HCT116 (cell line): Measurements from ENCODE around the gene ST14. TPM values are rescaled to one million over a fixed set of nuclear protein-coding genes. Genes with fewer than 3 reads are reported as not detected.

Experiments
- ATAC-seq: fragments of 200-7000 bp; cut with Tn5 transposase; 2 replicates; pipeline ENCODE4 v1.9.1; 2020; ENCODE audit warnings: mild to moderate bottlenecking, moderate library complexity
- BruUV-seq: library from RNA; stranded (reverse); fragments of 400-500 nt; replicated peaks from 2 replicates; lab custom pipeline; 2021; lab: Mats Ljungman, UMichigan
- CTCF ChIA-PET: fragments of 300-600 bp; sonication (Branson Sonifier 250); formaldehyde crosslinking; loops from one replicate; lab custom pipeline; 2021; ENCODE audit warnings: antibody characterized with exemption; lab: Charles Lee
- POLR2A ChIA-PET: fragments of 300-600, 350-600 bp; sonication (Branson Sonifier 250); formaldehyde crosslinking; loops from one replicate; lab custom pipeline; 2021; ENCODE audit warnings: antibody characterized with exemption; lab: Charles Lee
- RAD21 ChIA-PET, 2 experiments: fragments of 300-600 bp; sonication (Branson Sonifier 250); formaldehyde crosslinking; loops; one replicate each; lab custom pipeline; 2023; ENCODE audit warnings: low total read pairs in 2 of 2; ENCODE audit not compliant: uncharacterized antibody in 2 of 2, unreplicated experiment in 2 of 2, low non-redundant PET in 1 of 2; lab: Charles Lee
- DNase-seq: peaks from one replicate; pipeline ENCODE4 v3.0.0-alpha.2; 2010; ENCODE audit warnings: low read depth, low spot score
- H2AFZ ChIP-seq: fragments of 200-600 bp; shearing (Covaris generic), sonication (generic); 2 replicates; pipeline ENCODE4 v1.6.1; 2017; ENCODE audit warnings: low read depth, mixed run types, mixed read lengths, antibody characterized with exemption, low read length; ENCODE audit not compliant: poor library complexity, severe bottlenecking
- H3K27ac ChIP-seq: 2 replicates; pipeline ENCODE4 v1.5.1; 2012; ENCODE audit warnings: low read depth, low read length
- H3K27me3 ChIP-seq: fragments of 200-600 bp; sonication (generic); 2 replicates; pipeline ENCODE4 v1.6.1; 2016; ENCODE audit warnings: mixed run types, low read length, mixed read lengths; ENCODE audit not compliant: insufficient read depth
- H3K36me3 ChIP-seq, 2 experiments: fragments of 200-500 bp in 1 of 2; fragments of 200-600 bp in 1 of 2; sonication (Bioruptor generic) in 1 of 2; sonication (generic) in 1 of 2; 2 replicates each; pipeline versions ENCODE4 v1.5.1 to v1.6.1; 2014 to 2016; ENCODE audit warnings: low read length in 2 of 2, inconsistent platforms in 1 of 2, mixed read lengths in 1 of 2, mixed run types in 1 of 2; ENCODE audit not compliant: insufficient read depth in 2 of 2, control insufficient read depth in 1 of 2
- H3K4me1 ChIP-seq, 2 experiments: fragments of 200-600 bp in 1 of 2; sonication (generic) in 1 of 2; 2 replicates each; pipeline versions ENCODE4 v1.5.1 to v1.6.1; 2012 to 2017; ENCODE audit warnings: low read length in 2 of 2, inconsistent platforms in 1 of 2, mild to moderate bottlenecking in 1 of 2, mixed read lengths in 1 of 2, mixed run types in 1 of 2, moderate library complexity in 1 of 2; ENCODE audit not compliant: insufficient read depth in 2 of 2, control insufficient read depth in 1 of 2
- H3K4me2 ChIP-seq: fragments of 200-600 bp; sonication (generic); 2 replicates; pipeline ENCODE4 v1.6.1; 2017; ENCODE audit warnings: mixed run types, low read length, mixed read lengths
- H3K4me3 ChIP-seq, 2 experiments: fragments of 200-600 bp in 1 of 2; sonication (generic) in 1 of 2; replicated peaks in 1 of 2; 2 replicates each; pipeline ENCODE4 v1.5.1; 2011 to 2016; ENCODE audit warnings: low read length in 2 of 2, control low read depth in 1 of 2, low read depth in 1 of 2, mild to moderate bottlenecking in 1 of 2, mixed read lengths in 1 of 2, mixed run types in 1 of 2
- H3K79me2 ChIP-seq: fragments of 200-600 bp; sonication (generic); 2 replicates; pipeline ENCODE4 v1.6.1; 2017; ENCODE audit warnings: mild to moderate bottlenecking, mixed run types, low read length, moderate library complexity, mixed read lengths; ENCODE audit not compliant: insufficient read depth
- H3K9ac ChIP-seq: fragments of 200-600 bp; sonication (generic); 2 replicates; pipeline ENCODE4 v1.6.1; 2016; ENCODE audit warnings: low read length, mixed read lengths
- H3K9me2 ChIP-seq: fragments of 200-600 bp; sonication (generic), shearing (Covaris generic); 2 replicates; pipeline ENCODE4 v1.6.1; 2017; ENCODE audit warnings: mixed run types, mild to moderate bottlenecking, moderate library complexity; ENCODE audit not compliant: insufficient read depth
- H3K9me3 ChIP-seq, 2 experiments: fragments of 200-500 bp in 1 of 2; fragments of 200-600 bp in 1 of 2; sonication (Bioruptor generic) in 1 of 2; sonication (generic) in 1 of 2; 2 replicates each; pipeline ENCODE4 v1.6.1; 2014 to 2017; ENCODE audit warnings: low read length in 2 of 2, mixed read lengths in 2 of 2, inconsistent platforms in 1 of 2, low read depth in 1 of 2, mild to moderate bottlenecking in 1 of 2, mixed run types in 1 of 2, moderate library complexity in 1 of 2; ENCODE audit not compliant: control insufficient read depth in 1 of 2, insufficient read depth in 1 of 2
- H4K20me1 ChIP-seq: fragments of 200-600 bp; sonication (generic), shearing (Covaris generic); 2 replicates; pipeline ENCODE4 v1.6.1; 2017; ENCODE audit warnings: mixed run types, mild to moderate bottlenecking, moderate library complexity; ENCODE audit not compliant: insufficient read depth
- CEBPB ChIP-seq: IDR thresholded peaks from 2 replicates; pipeline ENCODE4 v1.6.1; 2012; ENCODE audit warnings: low read depth
- EGR1 ChIP-seq: IDR thresholded peaks from 2 replicates; pipeline ENCODE4 v1.6.1; 2012; ENCODE audit warnings: low read depth
- ELF1 ChIP-seq: IDR thresholded peaks from 2 replicates; pipeline ENCODE4 v1.6.1; 2012; ENCODE audit warnings: low read depth, borderline replicate concordance
- EZH2phosphoT487 ChIP-seq: fragments of 200-600 bp; IDR thresholded peaks from 2 replicates; pipeline ENCODE4 v1.6.1; 2018; ENCODE audit warnings: antibody characterized with exemption, borderline replicate concordance
- FOSL1 ChIP-seq: IDR thresholded peaks from 2 replicates; pipeline ENCODE4 v1.6.1; 2012; ENCODE audit warnings: low read depth
- POLR2AphosphoS5 ChIP-seq: IDR thresholded peaks from 2 replicates; pipeline ENCODE4 v1.6.1; 2011; ENCODE audit warnings: mild to moderate bottlenecking, low read depth, low read length, moderate library complexity
- SIN3A ChIP-seq: IDR thresholded peaks from 2 replicates; pipeline ENCODE4 v1.6.1; 2012; ENCODE audit warnings: low read depth
- SP1 ChIP-seq: IDR thresholded peaks from 2 replicates; pipeline ENCODE4 v1.6.1; 2012; ENCODE audit warnings: low read depth
- SRF ChIP-seq: IDR thresholded peaks from 2 replicates; pipeline ENCODE4 v1.6.1; 2012; ENCODE audit warnings: low read depth
- TCF7L2 ChIP-seq: IDR thresholded peaks from 2 replicates; pipeline ENCODE4 v1.7.0; 2011; ENCODE audit warnings: borderline replicate concordance, inconsistent platforms; ENCODE audit not compliant: insufficient read depth, insufficient read length; ENCODE audit errors: extremely low read depth
- YY1 ChIP-seq: IDR thresholded peaks from 2 replicates; pipeline ENCODE4 v1.6.1; 2011; ENCODE audit warnings: low read length, low read depth, moderate library complexity, mild to moderate bottlenecking; ENCODE audit not compliant: insufficient replicate concordance; ENCODE audit errors: extremely low read depth
- ZFX ChIP-seq: fragments of 450-650 bp; IDR thresholded peaks from 2 replicates; pipeline ENCODE4 v1.6.1; 2017
- intact Hi-C: fragments of 100-400 bp; cut with micrococcal nuclease; formaldehyde crosslinking; loops from 2 replicates; pipeline ENCODE4 v1.10.0; 2022
- total RNA-seq: library from RNA; stranded (reverse); gene quantifications from one replicate; pipeline ENCODE4 v1.2.1, GENCODE V29; 2021; ENCODE audit not compliant: unreplicated experiment

ST14 gene
- total RNA-seq, 1 experiment from 2014 or later = 107 TPM

GRCh38 chr11:130204703-130205095 lies 45.1 kb downstream of the ST14 start:
- no peaks in the 10 kb centered on the region for H3K79me2 ChIP-seq
- ChIA-PET RAD21 (no interaction called here), POLR2A (no interaction called here), CTCF (interaction anchor here (1.9 kb wide), 1 partner anchor 8 kb away, joined by 4 read pairs; no protein-coding TSS in a partner anchor)
- H3K4me2 ChIP-seq = no peak overlapping the region
- H3K9me2 ChIP-seq = no peaks in the 10 kb centered on the region
- peaks cover 17 to 19% of the 10 kb centered on the region in 2 experiments; a peak in 3 of 4 replicates for H3K36me3 ChIP-seq
- no peaks in the 10 kb centered on the region for H3K9me3 ChIP-seq
- H4K20me1 ChIP-seq = no peaks in the 10 kb centered on the region
- no peak for DNase-seq
- ATAC-seq = no peak
- H3K27me3 ChIP-seq = no peaks in the 10 kb centered on the region
- intact Hi-C loops = no loop called here
- H3K4me3 ChIP-seq = no peak overlapping the region
- no peaks in the 10 kb centered on the region for H3K4me1 ChIP-seq
- H3K9ac ChIP-seq = no peak overlapping the region
- BruUV-seq = no TSS peak
- no peak overlapping the region for H2AFZ ChIP-seq
- TF ChIP-seq ZFX (no peak), FOSL1 (no peak), CEBPB (no peak), ELF1 (no peak), EZH2phosphoT487 (no peak), POLR2AphosphoS5 (no peak), TCF7L2 (no peak), YY1 (no peak), SRF (no peak), SIN3A (no peak), SP1 (no peak)
- no peak overlapping the region for H3K27ac ChIP-seq

DNA sequence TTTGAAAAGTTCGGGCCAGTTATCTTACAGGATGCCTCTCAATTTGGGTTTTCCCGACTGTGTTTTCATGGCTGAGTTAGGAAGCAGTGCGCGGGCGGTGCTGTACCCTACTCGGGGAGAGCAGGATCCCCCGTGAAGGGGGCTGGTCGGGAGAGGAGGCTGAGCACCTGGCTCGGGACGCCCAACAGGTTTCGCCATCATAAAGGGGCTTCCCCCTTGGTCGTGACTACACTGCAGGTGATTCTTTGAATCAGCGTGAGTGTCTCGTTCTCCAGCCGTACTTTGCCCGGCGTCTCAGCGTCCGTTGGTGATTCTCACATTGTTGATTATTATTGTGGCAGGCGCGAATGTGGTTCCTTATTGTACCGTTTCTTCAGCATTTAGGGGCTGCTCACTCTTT lies 46.6 kb downstream of the ST14 start:
- BruUV-seq = no TSS peak
- Histone ChIP-seq H3K4me1 (no peaks in the 10 kb centered on the region), H3K9me3 (no peaks in the 10 kb centered on the region), H3K4me2 (no peak overlapping the region), H3K36me3 (peaks cover 5 to 8% of the 10 kb centered on the region in 2 experiments; a peak in 3 of 4 replicates), H3K4me3 (no peak overlapping the region), H3K27me3 (no peaks in the 10 kb centered on the region), H3K27ac (no peak overlapping the region), H2AFZ (no peak overlapping the region), H3K9me2 (no peaks in the 10 kb centered on the region), H3K9ac (no peak overlapping the region), H3K79me2 (no peaks in the 10 kb centered on the region), H4K20me1 (no peaks in the 10 kb centered on the region)
- POLR2A ChIA-PET = no interaction called here
- no peak for ATAC-seq
- TF ChIP-seq FOSL1 (no peak), EGR1 (no peak)
- CTCF ChIA-PET = no interaction called here
- DNase-seq = no peak
- RAD21 ChIA-PET = no interaction called here
- intact Hi-C loops = no loop called here
